Measurements from ENCODE around the gene CCDC120. TPM values are rescaled to one million over a fixed set of nuclear protein-coding genes. Genes with fewer than 3 reads are reported as not detected.

CCDC120 gene
- total and polyA plus RNA-seq, 2 donors from 2014 or later = 5.2 to 13.7 TPM

DNA sequence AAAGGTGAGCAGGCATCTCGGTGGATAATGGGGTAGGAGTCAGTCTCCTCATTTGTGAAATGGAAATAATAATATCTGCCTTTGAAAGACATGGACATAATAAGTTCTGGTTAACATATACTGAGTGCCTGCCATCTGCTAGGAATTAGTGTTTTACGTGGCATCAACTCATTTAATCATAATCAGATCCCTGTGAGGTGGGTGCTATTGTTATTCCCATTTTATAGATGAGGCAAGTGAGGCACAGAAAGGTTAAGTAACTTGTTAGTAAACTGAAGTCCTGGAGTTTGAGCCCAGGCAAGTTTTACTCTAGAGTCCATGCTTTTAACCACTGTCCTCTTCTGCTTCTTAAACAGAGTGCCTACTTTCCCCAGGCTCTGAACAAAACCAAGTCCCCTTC, 7.5 kb downstream of the CCDC120 start:
- Histone ChIP-seq H3K36me3 (ENCODE audit: control insufficient read depth in 2 of 3, insufficient read depth in 3 of 3, low read length in 3 of 3) (no peaks in the 10 kb centered on the region), H3K27ac (ENCODE audit: low read depth in 2 of 2, low read length in 2 of 2) (no peak overlapping the region), H3K4me1 (ENCODE audit: control insufficient read depth in 2 of 3, insufficient read depth in 2 of 3, low read depth in 1 of 3, low read length in 3 of 3) (no peaks in the 10 kb centered on the region), H3K9ac (ENCODE audit: low read length in 3 of 3) (no peak overlapping the region), H3K9me3 (ENCODE audit: control insufficient read depth in 2 of 3, insufficient read depth in 1 of 3, low read length in 3 of 3) (no peaks in the 10 kb centered on the region), H3K4me3 (ENCODE audit: low read length in 3 of 3) (no peak overlapping the region), H3K27me3 (ENCODE audit: control insufficient read depth, insufficient read depth, low read length) (no peaks in the 10 kb centered on the region)
- intact Hi-C loops (cut with DNase I) = no loop called here
- TF ChIP-seq CTCF (IDR thresholded peaks at IDR 0.05; ENCODE audit: borderline replicate concordance, extremely low read depth, insufficient read depth) = no peak
- DNase-seq (no peak), FAIRE-seq (no peak)

DNA sequence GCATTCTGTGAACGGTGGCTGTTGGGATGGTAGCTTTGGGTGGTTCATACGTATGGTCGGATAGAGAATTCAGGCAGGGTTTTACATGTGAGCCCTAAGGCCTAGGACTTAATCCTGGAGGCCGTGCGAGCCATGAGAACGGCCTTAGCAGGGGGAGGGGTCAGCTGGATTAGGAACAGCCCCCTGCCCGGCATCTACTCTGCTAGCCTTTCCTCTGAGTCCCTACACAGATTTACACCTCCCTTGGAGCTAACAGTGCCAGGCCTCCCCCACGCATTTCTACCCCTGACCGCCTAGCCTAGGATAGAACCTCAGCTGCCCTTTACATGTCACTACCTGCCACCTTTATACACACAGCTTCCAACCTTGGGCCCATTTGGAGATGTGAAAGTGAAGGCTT, 7.9 kb downstream of the CCDC120 start:
- FAIRE-seq = no peak
- no peaks in the 10 kb centered on the region for H3K9me3 ChIP-seq (ENCODE audit: control insufficient read depth in 2 of 3, insufficient read depth in 1 of 3, low read length in 3 of 3)
- no peak overlapping the region for H3K9ac ChIP-seq (ENCODE audit: low read length in 3 of 3)
- DNase-seq = no peak
- no peaks in the 10 kb centered on the region for H3K27me3 ChIP-seq (ENCODE audit: control insufficient read depth, insufficient read depth, low read length)
- H3K36me3 ChIP-seq (ENCODE audit: control insufficient read depth in 2 of 3, insufficient read depth in 3 of 3, low read length in 3 of 3) = no peaks in the 10 kb centered on the region
- no peak overlapping the region for H3K4me3 ChIP-seq (ENCODE audit: low read length in 3 of 3)
- no peak for TF ChIP-seq CTCF (IDR thresholded peaks at IDR 0.05; ENCODE audit: borderline replicate concordance, extremely low read depth, insufficient read depth)
- intact Hi-C loops (cut with DNase I) = no loop called here
- no peaks in the 10 kb centered on the region for H3K4me1 ChIP-seq (ENCODE audit: control insufficient read depth in 2 of 3, insufficient read depth in 2 of 3, low read depth in 1 of 3, low read length in 3 of 3)
- H3K27ac ChIP-seq (ENCODE audit: low read depth in 2 of 2, low read length in 2 of 2) = no peak overlapping the region

DNA sequence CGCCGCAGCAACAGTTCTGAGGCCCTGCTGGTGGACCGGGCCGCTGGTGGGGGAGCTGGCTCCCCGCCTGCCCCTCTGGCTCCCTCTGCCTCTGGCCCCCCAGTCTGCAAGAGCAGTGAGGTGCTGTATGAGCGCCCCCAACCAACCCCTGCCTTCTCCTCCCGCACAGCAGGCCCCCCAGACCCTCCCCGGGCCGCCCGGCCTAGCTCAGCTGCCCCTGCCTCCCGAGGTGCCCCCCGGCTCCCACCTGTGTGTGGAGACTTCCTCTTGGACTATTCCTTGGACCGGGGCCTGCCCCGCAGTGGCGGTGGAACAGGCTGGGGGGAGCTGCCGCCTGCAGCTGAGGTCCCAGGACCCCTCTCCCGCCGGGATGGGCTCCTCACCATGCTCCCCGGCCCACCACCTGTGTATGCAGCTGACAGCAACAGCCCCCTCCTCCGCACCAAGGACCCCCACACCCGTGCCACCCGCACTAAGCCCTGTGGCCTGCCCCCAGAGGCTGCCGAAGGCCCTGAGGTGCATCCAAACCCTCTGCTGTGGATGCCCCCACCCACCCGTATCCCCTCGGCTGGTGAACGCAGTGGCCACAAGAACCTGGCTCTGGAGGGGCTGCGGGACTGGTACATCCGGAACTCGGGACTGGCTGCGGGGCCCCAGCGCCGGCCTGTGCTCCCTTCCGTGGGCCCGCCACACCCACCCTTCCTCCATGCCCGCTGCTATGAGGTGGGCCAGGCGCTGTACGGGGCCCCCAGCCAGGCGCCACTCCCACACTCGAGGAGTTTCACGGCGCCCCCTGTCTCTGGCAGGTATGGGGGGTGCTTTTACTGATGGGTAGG, 8.7 kb downstream of the CCDC120 start:
- Histone ChIP-seq H3K36me3 (ENCODE audit: control insufficient read depth in 2 of 3, insufficient read depth in 3 of 3, low read length in 3 of 3) (no peaks in the 10 kb centered on the region), H3K27me3 (ENCODE audit: control insufficient read depth, insufficient read depth, low read length) (no peaks in the 10 kb centered on the region), H3K4me1 (ENCODE audit: control insufficient read depth in 2 of 3, insufficient read depth in 2 of 3, low read depth in 1 of 3, low read length in 3 of 3) (no peaks in the 10 kb centered on the region), H3K4me3 (ENCODE audit: low read length in 3 of 3) (no peak overlapping the region), H3K9ac (ENCODE audit: low read length in 3 of 3) (no peak overlapping the region), H3K27ac (ENCODE audit: low read depth in 2 of 2, low read length in 2 of 2) (no peak overlapping the region), H3K9me3 (ENCODE audit: control insufficient read depth in 2 of 3, insufficient read depth in 1 of 3, low read length in 3 of 3) (no peaks in the 10 kb centered on the region)
- DNase-seq (peak in 2 of 5 donors; percentile 28 to 73), FAIRE-seq (no peak)
- intact Hi-C loops (cut with DNase I) = no loop called here
- TF ChIP-seq CTCF (IDR thresholded peaks at IDR 0.05; ENCODE audit: borderline replicate concordance, extremely low read depth, insufficient read depth) = no peak
